ENCODE results near the gene ZNF888.
A peak's percentile ranks its signal among the peaks of the same experiment; 100 is the strongest.
"Not testable (repeated sequence)": the region's sequence is repeated elsewhere in the genome, so short reads cannot be mapped to it uniquely, and the experiment has no call there.

Gene ZNF888

GRCh38 chr19:52880895-52881389 is 42.3 kb downstream of the ZNF888 start:
- Histone ChIP-seq H3K27me3 (no peaks in the 10 kb centered on the region), H4K20me1 (no peaks in the 10 kb centered on the region), H3K9me3 (peaks cover 79% of the 10 kb centered on the region), H3K4me1 (no peaks in the 10 kb centered on the region), H3K4me2 (no peak overlapping the region), H3K27ac (no peak overlapping the region), H3K4me3 (0 out of 2 replicates have a peak overlapping the region, but pooled peaks have one; percentile 31), H3K36me3 (peaks cover 89% of the 10 kb centered on the region), H3K9ac (no peak overlapping the region)
- no peak for TF ChIP-seq Cebpa-rat (IDR thresholded peaks at IDR 0.05)

GRCh38 chr19:52872996-52873395 is 50.2 kb downstream of the ZNF888 start:
- H3K9ac ChIP-seq, H3K27me3 ChIP-seq, H3K4me1 ChIP-seq, H3K36me3 ChIP-seq, H4K20me1 ChIP-seq, H3K4me2 ChIP-seq, H3K9me3 ChIP-seq, H3K4me3 ChIP-seq, H3K27ac ChIP-seq: not testable (repeated sequence)

DNA sequence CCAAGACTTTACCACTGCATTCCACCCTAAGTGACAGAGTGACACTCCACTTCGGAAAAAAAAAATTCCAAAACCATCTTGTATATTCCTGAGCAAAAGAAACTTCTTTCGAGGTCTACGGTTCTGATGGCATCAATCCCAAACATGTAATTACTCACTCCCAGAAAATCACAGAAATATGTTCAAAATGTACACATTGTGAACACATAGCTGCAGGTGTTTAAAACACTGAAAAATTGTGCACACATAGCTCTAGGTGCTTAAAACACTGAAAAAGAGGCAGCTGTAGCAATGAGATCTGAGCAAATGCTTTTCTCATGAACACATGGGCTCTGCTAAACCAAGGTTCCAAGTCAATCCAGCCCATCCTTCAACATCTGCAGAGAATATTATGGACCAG is 51.8 kb downstream of the ZNF888 start:
- H4K20me1 ChIP-seq, result no peaks in the 10 kb centered on the region
- no peak for TF ChIP-seq Cebpa-rat (IDR thresholded peaks at IDR 0.05)
- H3K27me3 ChIP-seq, result no peaks in the 10 kb centered on the region
- no peaks in the 10 kb centered on the region for H3K36me3 ChIP-seq
- no peak overlapping the region for H3K4me3 ChIP-seq
- H3K4me1 ChIP-seq, result no peaks in the 10 kb centered on the region
- no peaks in the 10 kb centered on the region for H3K9me3 ChIP-seq
- H3K27ac ChIP-seq, result no peak overlapping the region
- no peak overlapping the region for H3K9ac ChIP-seq
- H3K4me2 ChIP-seq, result no peak overlapping the region

GRCh38 chr19:52868031-52868430 is 55.2 kb downstream of the ZNF888 start:
- H3K9me3 ChIP-seq, H3K4me3 ChIP-seq, H3K9ac ChIP-seq, H3K36me3 ChIP-seq, H3K4me1 ChIP-seq, H3K4me2 ChIP-seq, H3K27ac ChIP-seq, H3K27me3 ChIP-seq, H4K20me1 ChIP-seq: not testable (repeated sequence)

GRCh38 chr19:52857378-52858191 is 65.6 kb downstream of the ZNF888 start, which contains the start of gene ZNF468:
TSS of gene ZNF468 (minus strand) at chr19:52857619. CDS start at chr19:52854272, 3,347 bp downstream.
- Histone ChIP-seq H3K27ac (peak within 1 kb of the TSS; percentile 78), H3K4me1 (peaks cover 11% of the 10 kb centered on the region; the same call in 1 of the 2 replicates), H3K4me2 (peak within 1 kb of the TSS; percentile 77), H3K4me3 (peak within 1 kb of the TSS; percentile 78), H3K36me3 (peaks cover 24% of the 10 kb centered on the region), H3K9ac (peak within 1 kb of the TSS; percentile 85)
- not testable (repeated sequence) for H4K20me1 ChIP-seq, H3K27me3 ChIP-seq, H3K9me3 ChIP-seq

- peaks cover 11% of the 10 kb centered on the region; the same call in 1 of the 2 replicates for H3K4me1 ChIP-seq
- not testable (repeated sequence) for H4K20me1 ChIP-seq, H3K27me3 ChIP-seq, H3K9me3 ChIP-seq
- H3K9ac ChIP-seq, result peak overlapping the region; percentile 85
- H3K4me3 ChIP-seq, result peak overlapping the region; percentile 78
- peaks cover 32% of the 10 kb centered on the region for H3K36me3 ChIP-seq
- peak overlapping the region; percentile 74 for H3K4me2 ChIP-seq
- peak overlapping the region; percentile 78 for H3K27ac ChIP-seq
Observed at GRCh38 chr19:52856540-52857377, 66.5 kb downstream of the ZNF888 start.
